ENCODE results near the gene MAPK13. TPM values are rescaled to one million over a fixed set of nuclear protein-coding genes. Genes with fewer than 3 reads are reported as not detected.

MAPK13 gene
- polyA plus RNA-seq, 3 donors: 23.4 to 34.6 (median 26.7) TPM

- no peak for DNase-seq
Measured at GRCh38 chr6:36142971-36143838, 12.9 kb downstream of the MAPK13 start.

- DNase-seq: no peak
Measured at GRCh38 chr6:36145495-36145894, 15.2 kb downstream of the MAPK13 start.

GRCh38 chr6:36147294-36147693, 17.0 kb downstream of the MAPK13 start:
- no peak for DNase-seq

- DNase-seq: no peak
Measured at GRCh38 chr6:36149476-36149875, 19.2 kb downstream of the MAPK13 start.

- no peak for DNase-seq
Measured at GRCh38 chr6:36150283-36150682, 20.0 kb downstream of the MAPK13 start.

GRCh38 chr6:36154286-36154685, 24.0 kb downstream of the MAPK13 start:
- DNase-seq: no peak

- DNase-seq: no peak
Measured at GRCh38 chr6:36155662-36156061, 25.3 kb downstream of the MAPK13 start.

GRCh38 chr6:36160147-36160760, 29.9 kb downstream of the MAPK13 start:
- DNase-seq: no peak

GRCh38 chr6:36169023-36170007, 39.0 kb downstream of the MAPK13 start:
- no peak for DNase-seq

- DNase-seq: no peak
Measured at GRCh38 chr6:36170704-36171103, 40.4 kb downstream of the MAPK13 start.

GRCh38 chr6:36171573-36171972, 41.3 kb downstream of the MAPK13 start:
- DNase-seq: no peak

- DNase-seq: no peak
Measured at GRCh38 chr6:36177166-36177565, 46.9 kb downstream of the MAPK13 start.

- no peak for DNase-seq
Measured at GRCh38 chr6:36178544-36178943, 48.2 kb downstream of the MAPK13 start.

GRCh38 chr6:36180126-36180525, 49.8 kb downstream of the MAPK13 start:
- DNase-seq: no peak

GRCh38 chr6:36184311-36184710, 54.0 kb downstream of the MAPK13 start:
- no peak for DNase-seq

- DNase-seq: no peak
Measured at GRCh38 chr6:36186199-36186598, 55.9 kb downstream of the MAPK13 start.

GRCh38 chr6:36187446-36187845, 57.1 kb downstream of the MAPK13 start:
- no peak for DNase-seq

Other genes starting within 250 kb of the MAPK13 start
- gene SRPK1, start 209.4 kb upstream of the MAPK13 start, polyA plus RNA-seq (ENCODE audit: insufficient read length in 3 of 3): 10 to 100 TPM; 47.5 to 53.8 (median 51.9) TPM
- gene SLC26A8, start 105.9 kb upstream of the MAPK13 start, polyA plus RNA-seq (ENCODE audit: insufficient read length in 3 of 3): under 1 TPM; 0.39 to 0.77 (median 0.40) TPM
- 10 to 100 TPM; 49.6 to 56.8 (median 50.9) TPM for gene MAPK14, start 102.7 kb upstream of the MAPK13 start, polyA plus RNA-seq (ENCODE audit: insufficient read length in 3 of 3)
- 10 to 100 TPM; 47.9 to 60.0 (median 57.8) TPM for gene BRPF3, start 66.2 kb downstream of the MAPK13 start, polyA plus RNA-seq (ENCODE audit: insufficient read length in 3 of 3)
- 1 to 10 TPM; 1.7 to 3.0 (median 2.5) TPM for gene PNPLA1, start 139.5 kb downstream of the MAPK13 start, polyA plus RNA-seq (ENCODE audit: insufficient read length in 3 of 3)
- under 1 TPM; 0.16 to 0.20 (median 0.19) TPM for gene BNIP5, start 206.4 kb downstream of the MAPK13 start, polyA plus RNA-seq (ENCODE audit: insufficient read length in 3 of 3)